ENCODE results near the gene GPC3.

- no peak for TF ChIP-seq EZH2 (IDR thresholded peaks at IDR 0.05; ENCODE audit: low read depth)
- TF ChIP-seq CTCF (conservative IDR thresholded peaks at IDR 0.05), result no peak
Measured at GRCh38 chrX:133655275-133656265, 329.8 kb downstream of the GPC3 start.
